Ishikawa (cell line): ENCODE results near the gene SPATA9.

ENCODE experiments used
- CEBPB ChIP-seq: IDR thresholded peaks from 2 replicates; pipeline ENCODE4 v1.6.1; 2012
- CREB1 ChIP-seq: IDR thresholded peaks from 2 replicates; pipeline ENCODE4 v1.6.1; 2012; ENCODE audit warnings: low read depth
- EGR1 ChIP-seq: IDR thresholded peaks from 2 replicates; pipeline ENCODE4 v1.6.1; 2012
- EP300 ChIP-seq: IDR thresholded peaks from 2 replicates; pipeline ENCODE4 v1.6.1; 2012; ENCODE audit warnings: borderline replicate concordance
- FOXM1 ChIP-seq: IDR thresholded peaks from 2 replicates; pipeline ENCODE4 v1.6.1; 2012; ENCODE audit warnings: low read depth, borderline replicate concordance
- NFIC ChIP-seq: IDR thresholded peaks from 2 replicates; pipeline ENCODE4 v1.6.1; 2012
- RAD21 ChIP-seq: IDR thresholded peaks from 2 replicates; pipeline ENCODE4 v1.6.1; 2012; ENCODE audit warnings: low read depth
- TAF1 ChIP-seq: IDR thresholded peaks from 2 replicates; pipeline ENCODE4 v1.6.1; 2012; ENCODE audit warnings: low read depth, mild to moderate bottlenecking
- TCF12 ChIP-seq: IDR thresholded peaks from 2 replicates; pipeline ENCODE4 v1.6.1; 2012; ENCODE audit warnings: low read depth
- TEAD4 ChIP-seq: IDR thresholded peaks from 2 replicates; pipeline ENCODE4 v1.6.1; 2012
- YY1 ChIP-seq: IDR thresholded peaks from 2 replicates; pipeline ENCODE4 v1.6.1; 2012; ENCODE audit warnings: low read depth
- ZBTB7A ChIP-seq: IDR thresholded peaks from 2 replicates; pipeline ENCODE4 v1.6.1; 2012; ENCODE audit warnings: low read depth
- TF ChIP-seq, protein P1 (sequence below): IDR thresholded peaks from 2 replicates; pipeline ENCODE4 v1.6.1; 2012; ENCODE audit warnings: low read depth, mild to moderate bottlenecking
- TF ChIP-seq, protein P2 (sequence below): IDR thresholded peaks from 2 replicates; pipeline ENCODE4 v1.6.1; 2012
- TF ChIP-seq, protein P3 (sequence below): IDR thresholded peaks from 2 replicates; pipeline ENCODE4 v1.6.1; 2012

Gene SPATA9

DNA sequence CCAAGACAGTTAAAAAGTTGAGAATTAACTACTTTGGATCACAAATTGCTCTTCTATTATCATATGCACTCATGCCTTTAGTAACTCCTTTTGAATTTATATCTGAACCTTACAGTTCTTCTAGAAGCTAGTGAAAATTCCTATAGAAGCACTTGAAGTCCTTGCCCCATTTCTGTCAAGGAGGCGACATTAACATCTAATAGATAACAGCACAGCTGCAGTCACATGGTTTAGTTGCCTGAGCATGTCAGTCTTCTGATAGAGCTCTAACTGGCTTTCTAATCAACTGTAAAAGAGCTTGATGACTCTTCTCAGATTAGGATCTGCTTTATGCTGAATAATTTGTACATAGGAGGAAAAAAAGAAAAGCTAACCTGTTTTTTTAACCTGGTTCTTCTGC lies 27.2 kb downstream of the SPATA9 start:
- TF ChIP-seq CREB1 (no peak), CEBPB (no peak), FOXM1 (no peak), NFIC (no peak), TCF12 (no peak), TEAD4 (no peak), RAD21 (no peak), EGR1 (no peak), EP300 (no peak), ZBTB7A (no peak), TAF1 (no peak)
- TF ChIP-seq, protein P1, sequence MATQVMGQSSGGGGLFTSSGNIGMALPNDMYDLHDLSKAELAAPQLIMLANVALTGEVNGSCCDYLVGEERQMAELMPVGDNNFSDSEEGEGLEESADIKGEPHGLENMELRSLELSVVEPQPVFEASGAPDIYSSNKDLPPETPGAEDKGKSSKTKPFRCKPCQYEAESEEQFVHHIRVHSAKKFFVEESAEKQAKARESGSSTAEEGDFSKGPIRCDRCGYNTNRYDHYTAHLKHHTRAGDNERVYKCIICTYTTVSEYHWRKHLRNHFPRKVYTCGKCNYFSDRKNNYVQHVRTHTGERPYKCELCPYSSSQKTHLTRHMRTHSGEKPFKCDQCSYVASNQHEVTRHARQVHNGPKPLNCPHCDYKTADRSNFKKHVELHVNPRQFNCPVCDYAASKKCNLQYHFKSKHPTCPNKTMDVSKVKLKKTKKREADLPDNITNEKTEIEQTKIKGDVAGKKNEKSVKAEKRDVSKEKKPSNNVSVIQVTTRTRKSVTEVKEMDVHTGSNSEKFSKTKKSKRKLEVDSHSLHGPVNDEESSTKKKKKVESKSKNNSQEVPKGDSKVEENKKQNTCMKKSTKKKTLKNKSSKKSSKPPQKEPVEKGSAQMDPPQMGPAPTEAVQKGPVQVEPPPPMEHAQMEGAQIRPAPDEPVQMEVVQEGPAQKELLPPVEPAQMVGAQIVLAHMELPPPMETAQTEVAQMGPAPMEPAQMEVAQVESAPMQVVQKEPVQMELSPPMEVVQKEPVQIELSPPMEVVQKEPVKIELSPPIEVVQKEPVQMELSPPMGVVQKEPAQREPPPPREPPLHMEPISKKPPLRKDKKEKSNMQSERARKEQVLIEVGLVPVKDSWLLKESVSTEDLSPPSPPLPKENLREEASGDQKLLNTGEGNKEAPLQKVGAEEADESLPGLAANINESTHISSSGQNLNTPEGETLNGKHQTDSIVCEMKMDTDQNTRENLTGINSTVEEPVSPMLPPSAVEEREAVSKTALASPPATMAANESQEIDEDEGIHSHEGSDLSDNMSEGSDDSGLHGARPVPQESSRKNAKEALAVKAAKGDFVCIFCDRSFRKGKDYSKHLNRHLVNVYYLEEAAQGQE, result no peak
- TF ChIP-seq, protein P2, sequence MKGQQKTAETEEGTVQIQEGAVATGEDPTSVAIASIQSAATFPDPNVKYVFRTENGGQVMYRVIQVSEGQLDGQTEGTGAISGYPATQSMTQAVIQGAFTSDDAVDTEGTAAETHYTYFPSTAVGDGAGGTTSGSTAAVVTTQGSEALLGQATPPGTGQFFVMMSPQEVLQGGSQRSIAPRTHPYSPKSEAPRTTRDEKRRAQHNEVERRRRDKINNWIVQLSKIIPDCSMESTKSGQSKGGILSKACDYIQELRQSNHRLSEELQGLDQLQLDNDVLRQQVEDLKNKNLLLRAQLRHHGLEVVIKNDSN, result no peak
- TF ChIP-seq, protein P3, sequence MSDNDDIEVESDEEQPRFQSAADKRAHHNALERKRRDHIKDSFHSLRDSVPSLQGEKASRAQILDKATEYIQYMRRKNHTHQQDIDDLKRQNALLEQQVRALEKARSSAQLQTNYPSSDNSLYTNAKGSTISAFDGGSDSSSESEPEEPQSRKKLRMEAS, result no peak

DNA sequence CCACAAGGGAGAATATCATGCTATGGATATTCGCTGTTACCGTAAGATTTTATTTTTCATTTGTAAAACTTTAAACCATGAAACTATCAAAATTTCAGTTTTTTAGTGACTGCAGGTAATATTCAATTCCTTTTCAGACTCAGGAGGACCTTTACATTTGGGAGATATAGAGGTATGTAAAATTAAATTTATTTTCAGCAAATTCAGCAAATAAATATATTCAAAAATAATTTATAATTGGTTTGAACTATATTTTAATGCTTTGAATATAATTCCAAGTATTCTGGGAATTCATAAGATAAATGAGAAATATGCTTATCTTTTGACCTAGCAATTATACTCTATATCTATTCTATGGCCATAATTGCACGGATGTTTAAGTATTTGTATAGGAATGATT lies 28.6 kb downstream of the SPATA9 start:
- TF ChIP-seq, protein P1, result no peak
- TF ChIP-seq EGR1 (no peak), YY1 (no peak), EP300 (no peak), TAF1 (no peak), RAD21 (no peak), CEBPB (no peak), NFIC (no peak), FOXM1 (no peak), ZBTB7A (no peak), TEAD4 (no peak), CREB1 (no peak), TCF12 (no peak)
- TF ChIP-seq, protein P3, result no peak
- TF ChIP-seq, protein P2, result no peak

DNA sequence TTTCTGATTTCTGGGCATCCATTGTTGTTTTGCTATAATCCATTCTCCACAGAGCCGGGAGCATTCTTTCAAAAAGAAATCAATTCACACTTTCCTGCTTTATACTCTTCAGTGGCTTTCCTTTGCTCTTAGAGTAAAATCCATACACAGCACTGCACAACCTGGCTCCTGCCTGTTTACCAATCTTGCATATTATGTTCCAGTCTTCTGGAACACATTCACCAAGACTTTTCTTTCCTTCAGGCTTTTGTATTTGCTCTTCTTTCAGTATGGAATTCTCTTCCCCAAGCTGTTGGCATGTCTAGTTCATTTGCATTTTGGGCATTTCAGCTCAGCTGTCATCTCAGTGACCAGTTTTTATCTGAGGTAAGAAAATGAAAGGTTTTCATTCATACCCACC lies 29.9 kb downstream of the SPATA9 start:
- TF ChIP-seq TAF1 (no peak), CEBPB (no peak), FOXM1 (no peak), NFIC (no peak), TCF12 (no peak), CREB1 (no peak), ZBTB7A (no peak), RAD21 (no peak), TEAD4 (no peak), EP300 (no peak), YY1 (no peak), EGR1 (no peak)
- TF ChIP-seq, protein P1, result no peak
- TF ChIP-seq, protein P2, result no peak
- TF ChIP-seq, protein P3, result no peak
